Thyroid gland (tissue), 4 donors: ENCODE measurements around the gene NAA16.

Experiments
- CTCF ChIP-seq, 6 experiments: fragments of 200-600 bp in 3 of 6; fragments of 450-650 bp in 3 of 6; sonication (generic) in 3 of 6; IDR thresholded peaks; one replicate each; pipeline ENCODE4 v1.5.1; 2016 to 2019; ENCODE audit warnings: antibody characterized with exemption in 6 of 6, mild to moderate bottlenecking in 2 of 6, inconsistent platforms in 1 of 6, moderate library complexity in 1 of 6
- POLR2A ChIP-seq, 2 donors: fragments of 450-650 bp; IDR thresholded peaks; one replicate each; pipeline ENCODE4 v1.6.1; 2017; ENCODE audit warnings: antibody characterized with exemption in 2 of 2, mild to moderate bottlenecking in 2 of 2, moderate library complexity in 1 of 2

GRCh38 chr13:41386211-41386610 is 75.1 kb downstream of the NAA16 start:
- no peak for TF ChIP-seq CTCF (IDR thresholded peaks at IDR 0.05)
- TF ChIP-seq POLR2A (IDR thresholded peaks at IDR 0.05), result no peak
